ENCODE measurements around the gene CIB4.
"Not testable (repeated sequence)": the region's sequence is repeated elsewhere in the genome, so short reads cannot be mapped to it uniquely, and the experiment has no call there.

CIB4 gene

DNA sequence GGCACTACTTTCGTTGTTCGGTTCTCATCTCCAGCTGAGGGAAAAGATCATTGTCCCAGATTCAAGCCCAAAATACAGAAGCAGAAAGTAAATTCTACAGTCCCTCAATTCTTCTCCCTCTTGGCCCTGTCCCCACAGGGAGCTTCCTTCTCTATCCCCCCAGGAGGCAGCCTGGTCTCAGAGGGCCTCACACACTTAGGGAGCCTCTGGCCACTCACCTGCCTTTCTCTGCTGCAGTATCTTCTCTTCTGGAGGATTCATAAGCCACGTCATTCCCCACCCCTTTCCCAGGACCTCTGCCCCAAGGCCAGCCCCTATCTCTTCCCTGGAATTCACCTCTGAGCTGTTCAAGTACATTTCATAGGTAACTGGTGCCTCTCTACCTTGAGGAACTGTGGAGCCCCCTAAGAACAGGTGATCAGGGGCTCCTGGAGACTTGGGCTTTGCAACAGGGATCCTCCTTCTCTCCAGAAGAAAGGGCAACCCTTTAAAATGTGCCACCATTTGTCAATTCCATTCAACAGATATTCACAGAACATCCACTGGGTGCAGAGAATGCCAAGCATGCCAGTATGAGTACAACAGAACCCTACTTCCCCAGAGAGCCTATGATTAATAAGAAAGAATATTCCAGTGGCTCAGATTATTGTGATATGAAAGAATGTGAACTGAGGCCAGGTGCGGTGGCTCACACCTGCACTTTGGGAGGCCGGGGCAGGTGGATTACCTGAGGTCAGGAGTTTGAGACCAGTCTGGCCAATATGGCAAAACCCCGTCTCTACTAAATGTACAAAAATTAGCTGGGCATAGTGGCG lies 72.9 kb downstream of the CIB4 start:
- DNase-seq (ENCODE audit: low spot score) = no peak

DNA sequence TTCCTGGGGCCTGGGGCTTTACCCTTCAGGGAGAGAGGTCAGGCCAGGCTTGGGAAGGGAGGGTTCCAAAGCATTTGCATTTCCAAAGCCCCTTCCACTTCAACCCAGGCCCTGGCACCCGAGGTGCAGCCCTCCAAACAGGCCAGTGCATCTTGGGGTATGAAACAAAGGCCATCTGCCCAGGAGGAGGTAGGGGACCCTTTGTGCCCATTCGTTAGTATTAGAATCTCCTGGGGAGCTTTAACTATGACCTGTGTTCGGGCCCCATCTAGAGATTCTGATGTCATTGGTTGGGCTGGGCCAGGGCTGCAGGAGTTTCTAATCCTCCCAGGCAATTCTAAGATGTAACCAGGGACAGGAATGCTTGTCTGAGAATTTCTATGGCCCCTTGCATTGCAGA lies 73.6 kb downstream of the CIB4 start:
- DNase-seq (ENCODE audit: low spot score) = no peak

DNA sequence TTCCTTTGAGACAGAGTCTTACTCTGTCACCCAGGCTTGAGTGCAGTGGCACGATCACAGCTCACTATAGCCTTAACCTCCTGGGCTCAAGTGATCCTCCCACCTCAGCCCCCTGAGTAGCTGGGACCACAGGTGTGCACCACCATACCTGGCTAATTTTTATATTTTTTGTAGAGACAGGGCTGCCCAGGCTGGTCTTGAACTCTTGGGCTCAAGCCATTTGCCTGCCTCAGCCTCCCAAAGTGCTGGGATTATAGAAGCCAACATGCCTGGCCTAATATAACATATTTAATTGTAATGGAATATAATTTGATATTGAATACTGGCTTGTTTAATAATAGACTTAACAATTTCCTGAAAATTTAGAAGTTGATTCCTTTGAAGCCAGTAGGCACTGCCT lies 74.4 kb downstream of the CIB4 start:
- not testable (repeated sequence) for DNase-seq (ENCODE audit: low spot score)

DNA sequence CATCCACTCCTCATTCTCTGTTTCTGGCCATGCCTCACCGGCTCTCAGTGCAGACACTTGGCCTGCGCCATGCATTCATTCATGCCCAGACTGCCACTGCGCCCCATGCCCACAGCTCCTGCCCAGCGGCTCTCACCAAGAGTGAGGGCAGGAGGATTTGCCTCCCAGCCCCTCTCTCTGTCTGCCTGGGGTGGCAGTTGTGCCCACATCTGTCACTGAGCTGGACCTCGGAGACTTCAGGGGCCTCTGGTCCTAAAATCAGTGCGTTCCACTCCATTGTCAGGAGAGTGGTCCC lies 75.1 kb downstream of the CIB4 start:
- DNase-seq (ENCODE audit: low spot score) = no peak

DNA sequence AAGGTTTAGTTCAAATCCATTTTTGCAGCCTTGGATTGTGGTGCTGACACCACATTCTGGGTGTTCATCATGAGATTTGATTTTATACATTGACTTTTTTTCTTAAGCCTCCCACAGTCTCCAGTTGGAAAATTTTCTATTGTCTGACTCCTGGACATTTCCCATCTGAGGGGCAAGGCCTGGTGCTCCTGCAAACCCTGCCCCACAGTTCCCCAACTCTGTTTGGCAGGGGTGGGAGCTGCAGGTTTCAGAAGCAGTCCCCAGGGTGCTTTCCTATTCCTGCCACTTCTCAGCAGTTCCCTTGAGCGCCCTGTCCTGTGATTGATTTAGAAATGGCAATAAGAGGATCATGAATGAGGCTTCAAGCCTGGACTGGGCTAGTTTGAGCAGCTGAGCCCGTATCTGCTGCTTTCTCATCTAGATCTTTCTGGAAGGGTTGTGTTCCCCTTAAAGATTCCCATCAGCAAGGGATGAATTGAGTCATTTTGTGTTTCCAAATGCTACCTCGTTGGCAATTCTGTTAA lies 77.0 kb downstream of the CIB4 start:
- no peak for DNase-seq (ENCODE audit: low spot score)

DNA sequence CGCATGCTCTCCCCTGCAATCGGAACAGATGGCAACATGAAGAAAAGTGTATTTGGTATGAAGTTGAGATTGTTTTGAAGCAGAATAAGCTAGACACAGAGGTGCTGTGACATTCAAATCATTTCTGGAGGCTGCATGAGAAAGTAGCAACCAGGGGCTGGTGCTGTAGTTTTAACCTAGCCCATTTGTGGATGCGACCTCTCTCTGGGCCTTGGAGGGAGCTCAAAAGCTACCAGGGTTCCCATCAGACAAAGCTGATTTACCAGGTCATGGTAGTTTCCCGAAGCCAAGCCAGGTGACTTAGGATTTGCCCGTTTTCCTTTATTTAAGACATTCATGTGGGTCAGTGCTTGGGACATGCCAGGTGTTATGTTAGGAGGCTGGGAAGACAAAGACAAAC lies 77.5 kb downstream of the CIB4 start:
- DNase-seq (ENCODE audit: low spot score) = no peak

DNA sequence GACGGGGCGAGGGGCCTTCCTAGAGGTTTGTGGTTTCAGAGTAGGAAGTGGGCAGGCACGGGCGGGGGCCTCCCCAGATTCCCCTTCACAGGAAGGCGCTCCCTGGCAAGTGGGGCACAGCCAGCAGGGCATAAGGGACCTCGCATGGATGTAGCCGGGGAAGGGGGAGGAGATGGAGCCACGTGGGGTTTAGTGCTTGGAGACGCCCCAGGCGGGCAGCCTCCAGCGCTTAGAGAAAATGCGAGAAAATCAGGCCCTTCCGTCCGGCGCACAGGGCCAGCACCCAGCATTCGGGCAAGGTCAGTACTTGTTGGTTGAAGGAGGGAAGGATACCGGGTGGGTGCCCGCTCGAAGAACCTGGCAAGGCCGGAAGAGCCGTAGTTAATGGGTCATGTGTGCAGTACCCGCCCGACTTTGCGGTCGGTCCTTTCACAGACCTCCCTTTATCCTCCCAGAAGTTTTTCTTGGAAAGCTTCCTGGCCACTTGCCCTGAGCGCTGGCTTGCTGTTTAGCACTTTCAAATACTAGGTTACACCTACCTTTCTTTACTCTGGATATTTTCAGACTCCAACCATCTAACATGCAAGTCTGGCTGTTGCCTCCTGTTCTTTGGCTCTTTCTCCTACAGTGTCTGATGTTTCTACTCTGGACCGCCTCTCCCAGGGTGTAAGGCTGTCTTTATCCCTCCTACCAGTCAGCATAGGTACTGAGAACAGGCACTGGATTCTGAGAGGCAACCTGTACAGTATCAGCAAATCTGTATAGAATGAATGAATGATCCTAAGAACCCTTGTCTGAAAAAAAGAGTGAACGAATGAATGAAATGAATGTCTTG lies 78.1 kb downstream of the CIB4 start:
- DNase-seq (ENCODE audit: low spot score) = no peak

DNA sequence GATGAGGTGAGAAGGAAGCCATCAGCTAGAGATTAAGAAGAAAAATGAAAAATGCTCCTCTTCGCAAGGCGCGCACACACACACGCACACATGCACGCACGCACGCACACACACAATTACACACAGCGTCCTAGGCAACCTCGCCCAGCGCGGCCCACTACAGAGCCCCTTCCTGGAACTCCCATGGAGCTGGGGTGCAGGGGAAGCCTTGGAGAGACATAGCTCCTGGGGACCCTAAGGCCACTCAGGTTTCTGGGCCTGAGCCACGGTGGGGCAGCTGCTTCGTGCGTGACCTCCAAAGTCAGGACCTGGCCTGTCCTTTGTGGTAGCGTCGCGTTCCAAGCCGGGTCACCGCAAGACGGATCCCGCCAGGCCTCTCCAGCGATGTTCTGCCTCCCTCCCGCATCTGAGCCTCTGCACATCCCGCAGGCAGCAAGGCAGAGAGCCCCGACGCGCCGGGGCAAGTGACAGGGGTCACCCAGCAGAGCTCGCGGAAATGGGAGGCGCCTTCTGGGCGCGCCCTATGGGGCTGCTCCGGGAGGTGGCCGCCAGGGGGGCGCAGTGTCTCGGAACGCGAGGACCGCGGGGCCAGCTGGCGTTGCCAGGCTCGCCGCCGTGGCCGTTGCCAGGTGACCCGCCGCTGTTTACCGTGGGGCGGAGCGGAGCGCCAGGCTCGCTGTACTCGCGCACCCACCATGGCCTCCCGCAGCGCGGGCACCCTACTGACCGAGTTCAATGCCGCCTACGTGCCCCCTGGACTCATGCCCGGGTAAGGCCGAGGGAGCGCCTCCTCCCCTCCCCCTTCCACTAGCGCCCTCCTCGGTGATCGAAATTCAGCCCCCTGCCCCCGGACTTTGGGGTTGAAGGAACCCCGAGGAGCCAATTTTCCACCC lies 79.0 kb downstream of the CIB4 start:
- no peak for DNase-seq (ENCODE audit: low spot score)

DNA sequence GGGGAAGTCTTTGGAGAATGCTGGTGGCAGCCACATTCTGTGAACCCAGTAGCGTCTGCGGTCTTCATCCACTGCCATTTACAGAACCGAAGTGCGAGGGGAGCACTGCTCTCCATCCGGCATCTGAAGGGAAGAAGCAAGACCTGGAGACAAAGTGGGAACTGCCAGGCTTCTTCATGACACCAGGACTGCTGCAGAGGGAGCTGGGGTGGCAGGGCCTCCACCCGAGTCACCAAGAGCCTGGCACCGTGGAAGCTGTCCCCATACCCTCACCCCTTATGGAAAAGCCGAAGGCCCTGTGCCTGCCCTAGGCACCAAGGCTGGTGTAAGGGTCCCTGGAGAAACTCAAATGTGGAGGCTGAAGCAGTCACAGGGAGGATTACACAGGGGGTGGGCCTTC lies 79.8 kb downstream of the CIB4 start:
- DNase-seq (ENCODE audit: low spot score) = no peak

DNA sequence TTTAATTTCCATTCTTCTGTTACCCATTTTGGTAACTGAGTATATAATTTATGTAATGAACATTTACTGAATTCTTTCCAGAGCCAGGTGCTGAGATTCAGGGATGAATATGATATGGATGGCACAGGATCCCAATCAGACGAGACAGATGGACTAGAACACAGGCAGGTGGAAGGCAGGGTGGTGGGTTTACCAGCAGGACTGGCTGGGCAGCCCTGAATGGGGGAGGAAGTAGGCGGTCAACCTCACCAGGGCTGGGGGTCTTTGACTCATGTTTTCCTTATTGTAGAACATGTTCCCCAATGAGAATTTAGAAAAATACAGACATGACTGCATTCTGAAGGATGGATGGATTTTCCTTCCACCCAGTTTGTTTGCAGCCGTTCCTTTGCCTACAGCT lies 80.3 kb downstream of the CIB4 start:
- DNase-seq (ENCODE audit: low spot score) = no peak

DNA sequence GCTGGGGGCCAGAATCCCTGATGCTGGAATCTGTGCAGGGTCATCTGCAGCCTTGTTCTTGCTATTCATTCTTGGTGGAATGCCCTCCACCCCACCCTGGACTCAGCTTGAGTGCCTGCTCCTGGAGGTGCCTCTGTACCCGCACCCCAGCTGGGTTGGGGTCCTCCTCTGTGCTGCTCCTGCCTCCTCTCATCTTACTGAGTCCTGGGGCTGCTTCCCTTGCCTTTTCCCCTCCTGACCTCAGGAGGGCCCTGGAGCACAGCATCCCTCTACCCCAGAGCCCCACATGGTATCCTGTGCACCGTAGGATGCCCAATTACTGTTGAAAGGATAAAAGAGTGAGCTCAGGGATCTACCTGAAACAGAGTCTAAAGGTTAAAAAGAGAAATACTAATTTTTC lies 81.6 kb downstream of the CIB4 start:
- no peak for DNase-seq (ENCODE audit: low spot score)

DNA sequence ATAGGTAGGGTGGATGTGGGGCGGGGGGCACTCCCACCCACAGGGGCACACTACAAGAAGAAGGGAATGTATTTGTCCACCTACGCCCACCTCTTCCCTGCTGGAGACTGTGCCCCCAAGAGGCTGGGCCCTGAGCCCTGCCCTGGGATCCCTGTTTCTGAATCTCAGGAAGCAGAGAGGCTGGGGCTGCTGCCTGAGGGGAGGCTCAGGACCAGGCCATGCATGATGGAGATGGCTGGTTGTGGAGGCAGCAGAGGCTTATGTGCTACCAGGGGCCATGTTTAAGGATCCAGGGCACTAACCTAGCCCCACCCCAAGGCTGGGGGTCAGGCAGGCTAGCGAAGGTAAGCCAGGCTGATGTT lies 82.1 kb downstream of the CIB4 start:
- no peak for DNase-seq (ENCODE audit: low spot score)

DNA sequence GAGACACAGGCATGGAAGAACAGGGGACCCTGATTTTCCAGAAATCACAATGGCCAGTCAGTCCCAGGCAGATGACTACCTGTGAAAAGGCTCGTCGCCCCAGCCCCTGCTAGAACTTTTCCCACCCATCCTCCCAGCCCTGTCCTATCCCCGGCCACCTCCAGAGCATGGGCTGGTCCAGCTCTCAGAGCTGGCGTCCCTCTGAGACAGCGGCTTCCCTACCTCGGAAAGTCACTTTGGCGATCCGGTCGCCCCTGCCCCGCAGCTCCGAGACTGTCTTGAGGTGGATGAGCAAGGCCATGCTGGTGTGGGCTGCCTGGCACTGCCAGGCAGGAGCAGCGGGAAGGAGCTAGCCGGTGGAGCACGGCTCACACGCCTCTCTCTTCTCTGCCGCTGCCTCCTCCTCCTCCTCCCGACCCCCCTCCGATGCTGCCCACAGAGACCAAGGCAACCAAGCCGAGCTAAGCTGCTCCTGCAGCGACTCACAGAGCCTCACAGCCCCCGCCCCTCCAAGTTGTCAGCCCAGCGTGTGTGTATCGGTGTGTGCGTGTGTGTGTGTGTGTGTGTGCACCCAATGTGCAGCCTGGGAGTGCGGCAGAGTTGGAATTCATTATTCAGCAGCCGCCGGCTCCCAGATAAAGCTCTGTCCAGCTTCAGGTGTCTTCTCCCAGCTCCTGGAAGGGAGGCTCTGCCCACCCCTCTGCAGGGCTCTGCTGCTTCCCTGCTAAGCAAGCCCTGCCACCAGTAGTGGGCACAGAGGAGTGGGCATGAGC lies 82.7 kb downstream of the CIB4 start:
- peak; percentile 47 for DNase-seq (ENCODE audit: low spot score)

DNA sequence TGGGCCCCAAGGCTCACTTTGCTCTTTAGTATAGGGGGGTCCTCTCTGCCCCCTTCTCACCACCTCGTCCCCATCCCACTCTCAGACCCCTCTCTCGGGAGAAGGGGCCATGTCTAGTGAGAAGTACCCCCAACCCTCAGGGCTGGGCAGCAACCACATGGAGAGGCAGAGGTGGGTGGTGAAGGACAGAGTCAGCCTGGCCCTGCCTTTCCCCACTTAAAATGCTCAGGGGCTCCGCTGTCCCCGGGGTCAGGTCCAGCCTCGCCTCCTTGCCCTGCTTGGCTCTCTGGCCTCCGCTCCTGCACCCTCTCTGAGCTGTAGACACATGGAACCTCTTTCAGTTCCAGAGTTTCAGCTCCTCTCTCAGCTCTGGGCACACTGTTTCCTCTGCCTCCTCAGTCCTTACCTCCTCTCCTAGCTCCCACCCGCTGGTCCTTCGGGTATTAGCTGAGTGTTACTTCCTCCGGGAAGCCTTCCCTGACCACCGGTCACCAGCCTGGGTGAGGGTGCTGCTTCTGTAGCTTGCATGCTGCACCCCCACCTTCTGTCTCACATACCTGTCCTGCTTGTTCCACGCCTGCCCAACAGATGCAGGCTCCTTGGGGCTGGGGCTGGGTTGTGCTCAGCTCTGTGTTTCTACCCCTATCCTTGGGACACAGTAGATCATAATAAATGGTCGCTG lies 83.8 kb downstream of the CIB4 start:
- no peak for DNase-seq (ENCODE audit: low spot score)

DNA sequence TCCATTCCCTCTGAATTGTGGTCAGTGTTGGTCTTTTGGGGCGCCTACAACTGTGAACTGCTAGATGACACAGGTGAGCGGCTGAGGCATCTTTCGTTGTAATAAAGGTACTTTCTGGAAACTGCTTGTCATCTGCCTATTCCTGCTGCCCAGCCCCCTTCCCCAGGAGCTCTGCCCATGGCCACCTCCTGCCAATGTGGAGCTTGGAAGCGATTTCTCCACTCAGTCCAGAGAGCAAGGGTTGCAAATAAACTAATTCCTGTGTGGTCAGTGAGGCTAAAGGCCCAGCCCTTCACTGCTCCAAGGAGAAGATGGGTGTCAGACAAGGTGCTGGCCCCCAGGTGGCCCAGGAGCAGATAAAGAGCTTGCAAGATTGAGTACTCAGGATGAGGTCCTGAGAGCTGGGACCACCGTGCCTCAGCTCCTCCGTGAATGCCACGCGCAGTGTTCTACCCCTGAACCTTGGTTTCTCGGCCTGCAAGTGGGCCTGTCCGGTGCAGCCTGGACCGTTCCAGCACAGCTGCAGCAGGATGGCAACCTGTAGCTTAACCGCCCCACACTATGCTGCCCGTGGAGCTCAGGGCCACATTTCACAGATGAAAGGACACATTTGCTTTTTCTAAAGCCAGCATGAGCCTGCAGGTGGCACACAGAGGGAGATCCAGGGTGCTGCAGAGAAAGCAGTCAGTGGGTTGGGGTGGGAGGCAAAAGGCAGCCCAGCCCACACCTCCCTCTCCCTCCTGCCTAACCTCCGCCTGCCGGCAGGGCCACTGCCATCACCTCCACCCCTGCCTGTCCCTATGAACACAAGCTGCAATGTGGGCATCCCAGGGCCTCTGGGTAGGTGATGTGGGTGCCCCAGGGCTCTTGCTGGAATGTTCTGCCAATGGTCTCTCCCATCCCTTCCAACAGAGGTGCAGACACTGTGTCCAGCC lies 84.6 kb downstream of the CIB4 start:
- no peak for DNase-seq (ENCODE audit: low spot score)

DNA sequence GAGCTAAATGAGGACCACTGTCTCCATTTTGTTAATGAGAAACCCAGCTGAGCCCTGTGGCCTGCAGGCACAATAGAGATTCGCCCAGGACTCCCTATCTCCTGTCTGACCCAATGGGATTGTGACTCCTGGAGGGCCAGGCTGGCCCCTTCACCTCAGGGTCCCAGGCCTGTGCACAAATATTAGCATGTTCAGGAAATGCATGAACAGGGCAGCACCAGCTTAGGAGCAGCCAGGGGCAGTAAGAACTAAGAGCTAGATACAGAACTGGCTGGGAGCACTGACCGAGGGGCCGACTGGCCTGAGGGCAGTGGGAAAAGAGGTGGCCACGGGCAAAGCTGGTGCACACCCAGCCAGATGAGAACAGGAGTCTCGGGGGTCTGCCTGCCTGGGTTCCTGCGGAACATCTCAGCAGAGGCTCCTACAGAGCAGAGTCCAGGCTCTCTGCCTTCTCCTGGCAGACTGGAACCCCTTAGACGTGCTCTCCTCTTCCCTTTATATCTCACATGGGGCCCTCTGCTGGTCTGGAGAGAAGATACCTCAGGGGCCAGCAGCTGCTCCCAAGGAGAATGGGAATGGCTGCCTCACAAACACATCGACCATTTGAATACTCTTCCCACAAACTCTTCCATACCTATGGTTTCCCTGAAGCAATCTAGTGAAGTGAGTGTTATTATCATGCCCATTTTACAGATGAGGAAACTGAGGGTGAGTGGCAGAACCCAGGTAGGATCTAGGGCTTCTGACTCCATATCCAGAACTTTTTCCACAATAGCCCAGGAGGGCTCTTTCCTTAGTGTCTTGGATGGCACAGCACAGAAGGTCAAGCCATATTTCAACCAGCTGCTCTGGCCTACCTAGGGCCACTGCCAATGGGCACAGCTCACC lies 85.7 kb downstream of the CIB4 start:
- no peak for DNase-seq (ENCODE audit: low spot score)

DNA sequence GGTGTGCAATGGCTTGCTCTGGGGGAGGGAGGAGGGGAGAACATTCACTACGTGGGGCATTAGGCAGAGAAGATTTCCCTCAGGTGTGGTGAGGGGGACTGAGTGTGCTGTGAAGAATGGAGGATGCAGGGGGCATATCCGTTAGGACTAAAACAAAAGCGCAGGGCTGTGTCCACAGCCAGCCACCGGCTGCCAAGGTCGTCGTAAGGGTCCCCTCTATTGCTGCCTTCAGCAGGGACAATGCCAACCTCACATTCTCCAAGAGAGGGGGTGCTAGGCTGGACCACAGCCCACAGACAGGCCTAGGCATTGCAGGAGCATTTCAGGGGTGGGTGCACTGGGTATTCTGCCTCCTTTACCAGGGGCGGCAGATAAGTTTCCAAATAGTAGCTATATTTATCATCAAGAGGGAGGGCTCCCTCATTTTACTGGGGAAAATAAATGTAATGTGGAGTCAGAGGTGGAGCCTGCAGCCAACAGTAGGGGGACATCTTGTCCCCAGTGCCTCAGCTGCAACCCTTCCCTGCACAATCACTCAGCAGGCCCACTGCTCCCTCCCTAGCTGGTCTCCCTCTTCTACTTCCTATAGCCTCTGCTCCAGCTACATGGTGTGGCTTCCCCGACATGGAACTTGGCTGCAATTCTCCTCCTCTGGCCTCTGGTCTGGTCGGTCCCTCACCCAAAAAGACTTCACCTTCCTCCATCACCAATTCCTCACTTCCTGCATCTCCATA lies 88.4 kb downstream of the CIB4 start:
- no peak for DNase-seq (ENCODE audit: low spot score)

All from putamen (tissue), 1 donor.